Liver (tissue), 9 donors: ENCODE results near the gene HOMER1. TPM values are rescaled to one million over a fixed set of nuclear protein-coding genes. Genes with fewer than 3 reads are reported as not detected.

Experiments
- DNase-seq: peaks from one replicate; pipeline ENCODE4 v3.0.0-alpha.2; 2017; ENCODE audit warnings: low spot score
- H3K27ac ChIP-seq, 2 donors: one replicate each; pipeline ENCODE4 v1.7.0; 2013; ENCODE audit warnings: inconsistent platforms in 2 of 2, low read length in 2 of 2, control low read depth in 1 of 2, low read depth in 1 of 2, mild to moderate bottlenecking in 1 of 2
- H3K27me3 ChIP-seq, 4 donors: one replicate each; pipeline versions ENCODE4 v1.6.1 to v1.7.0; 2013; ENCODE audit warnings: low read length in 3 of 4, inconsistent platforms in 1 of 4, mild to moderate bottlenecking in 1 of 4, moderate library complexity in 1 of 4; ENCODE audit not compliant: control insufficient read depth in 4 of 4, insufficient read depth in 4 of 4
- H3K36me3 ChIP-seq, 4 donors: one replicate each; pipeline versions ENCODE4 v1.6.1 to v1.7.0; 2013; ENCODE audit warnings: low read length in 3 of 4, mild to moderate bottlenecking in 3 of 4, low read depth in 1 of 4, moderate library complexity in 1 of 4; ENCODE audit not compliant: control insufficient read depth in 4 of 4, insufficient read depth in 3 of 4
- H3K4me1 ChIP-seq, 4 donors: one replicate each; pipeline versions ENCODE4 v1.6.1 to v1.7.0; 2013; ENCODE audit warnings: low read length in 3 of 4, mild to moderate bottlenecking in 3 of 4, moderate library complexity in 1 of 4; ENCODE audit not compliant: control insufficient read depth in 4 of 4, insufficient read depth in 4 of 4
- H3K4me3 ChIP-seq, 3 donors: one replicate each; pipeline versions ENCODE4 v1.6.1 to v1.7.0; 2013; ENCODE audit warnings: low read length in 3 of 3, control low read depth in 1 of 3, low read depth in 1 of 3, mild to moderate bottlenecking in 1 of 3
- H3K9ac ChIP-seq, 2 donors: one replicate each; pipeline ENCODE4 v1.7.0; 2013; ENCODE audit warnings: low read length in 2 of 2, mild to moderate bottlenecking in 2 of 2, moderate library complexity in 2 of 2, control low read depth in 1 of 2, low read depth in 1 of 2
- H3K9me3 ChIP-seq, 4 donors: one replicate each; pipeline versions ENCODE4 v1.6.1 to v1.7.0; 2013; ENCODE audit warnings: low read length in 3 of 4; ENCODE audit not compliant: control insufficient read depth in 4 of 4
- ATF3 ChIP-seq: IDR thresholded peaks from 2 replicates; pipeline ENCODE4 v1.6.1; 2016; ENCODE audit warnings: antibody characterized with exemption
- CTCF ChIP-seq: fragments of 150-350 bp; IDR thresholded peaks from 2 replicates; pipeline ENCODE4 v1.5.1; 2017; ENCODE audit warnings: improper control_type of control experiment, low read depth, low read length; ENCODE audit not compliant: missing input control
- EGR1 ChIP-seq, 2 donors: IDR thresholded peaks; 2 replicates each; pipeline ENCODE4 v1.6.1; 2016 to 2018; ENCODE audit warnings: antibody characterized with exemption in 2 of 2, low read depth in 2 of 2
- FOXA1 ChIP-seq: IDR thresholded peaks from 2 replicates; pipeline ENCODE4 v1.6.1; 2016; ENCODE audit warnings: antibody characterized with exemption
- FOXA2 ChIP-seq: IDR thresholded peaks from 2 replicates; pipeline ENCODE4 v1.6.1; 2016; ENCODE audit warnings: antibody characterized with exemption
- GABPA ChIP-seq, 2 donors: IDR thresholded peaks in 1 of 2; conservative IDR thresholded peaks in 1 of 2; 2 replicates each; pipeline ENCODE4 v1.6.1; 2016; ENCODE audit warnings: antibody characterized with exemption in 2 of 2, mild to moderate bottlenecking in 1 of 2, moderate library complexity in 1 of 2
- HNF4A ChIP-seq, 2 donors: conservative IDR thresholded peaks; 2 replicates each; pipeline ENCODE4 v1.6.1; 2016; ENCODE audit warnings: antibody characterized with exemption in 2 of 2, mild to moderate bottlenecking in 2 of 2
- HNF4G ChIP-seq: IDR thresholded peaks from 2 replicates; pipeline ENCODE4 v1.6.1; 2016; ENCODE audit warnings: antibody characterized with exemption
- JUND ChIP-seq, 2 donors: IDR thresholded peaks; 2 replicates each; pipeline ENCODE4 v1.6.1; 2016; ENCODE audit warnings: antibody characterized with exemption in 2 of 2
- MAX ChIP-seq: IDR thresholded peaks from 2 replicates; pipeline ENCODE4 v1.6.1; 2016; ENCODE audit warnings: antibody characterized with exemption
- NR2F2 ChIP-seq: IDR thresholded peaks from 2 replicates; pipeline ENCODE4 v1.6.1; 2016; ENCODE audit warnings: antibody characterized with exemption
- RAD21 ChIP-seq, 2 donors: IDR thresholded peaks; 2 replicates each; pipeline ENCODE4 v1.6.1; 2016; ENCODE audit warnings: antibody characterized with exemption in 2 of 2, mild to moderate bottlenecking in 2 of 2
- REST ChIP-seq: IDR thresholded peaks from 2 replicates; pipeline ENCODE4 v1.6.1; 2016; ENCODE audit warnings: antibody characterized with exemption, mild to moderate bottlenecking
- RXRA ChIP-seq, 2 donors: IDR thresholded peaks; 2 replicates each; pipeline ENCODE4 v1.6.1; 2017 to 2018; ENCODE audit warnings: antibody characterized with exemption in 2 of 2, mild to moderate bottlenecking in 1 of 2
- SP1 ChIP-seq: IDR thresholded peaks from 2 replicates; pipeline ENCODE4 v1.6.1; 2018; ENCODE audit warnings: antibody characterized with exemption, mild to moderate bottlenecking
- TAF1 ChIP-seq: conservative IDR thresholded peaks from 2 replicates; pipeline ENCODE4 v1.6.1; 2016; ENCODE audit warnings: antibody characterized with exemption, mild to moderate bottlenecking
- YY1 ChIP-seq: IDR thresholded peaks from 2 replicates; pipeline ENCODE4 v1.6.1; 2016; ENCODE audit warnings: antibody characterized with exemption, mild to moderate bottlenecking
- ZBTB33 ChIP-seq: IDR thresholded peaks from 2 replicates; pipeline ENCODE4 v1.6.1; 2016; ENCODE audit warnings: antibody characterized with exemption
- WGBS: extraction: QIAGEN DNeasy Blood & Tissue Kit; methylation state at CpG from one replicate; pipeline ENCODE4 v1.1.7; 2013; 5-methylcytosine and 5-hydroxymethylcytosine counted together
- polyA plus RNA-seq, 2 donors: library from polyadenylated mRNA; stranded (reverse) in 1 of 2; unstranded in 1 of 2; fragments of 200-250 nt in 1 of 2; fragments of >200 nt in 1 of 2; fragmentation: Nextera tagmentation in 1 of 2; extraction: Ambion mirVana in 1 of 2; gene quantifications; one replicate each; pipeline versions ENCODE4 v1.2.1 to v1.2.3, GENCODE V29; 2013 to 2015
- total RNA-seq, 2 donors: library from RNA; depleted of rRNA; stranded (reverse); fragments of >200 nt; gene quantifications; one replicate each; pipeline ENCODE4 v1.2.3, GENCODE V29; 2014
- donor health status: healthy.
- donor health status: healthy.
- donor health status: healthy.
- donor health status: healthy.
- donor health status: healthy.

Gene HOMER1
- total and polyA plus RNA-seq, 4 donors: 0.33 to 8.7 (median 1.2) TPM

GRCh38 chr5:79512049-79512448, 1.9 kb downstream of the HOMER1 start (continued):
- TF ChIP-seq GABPA (IDR thresholded peaks at IDR 0.05 in 1 of 2, conservative IDR thresholded peaks at IDR 0.05 in 1 of 2) (no peak), REST (no peak), EGR1 (IDR thresholded peaks at IDR 0.05; ENCODE audit: low read depth in 2 of 2) (no peak), MAX (no peak), FOXA1 (no peak)

- Histone ChIP-seq H3K36me3 (no peaks in the 10 kb centered on the region), H3K4me3 (no peak overlapping the region), H3K4me1 (peaks cover 4 to 18% (median 10%) of the 10 kb centered on the region in 4 donors), H3K9me3 (no peaks in the 10 kb centered on the region), H3K27me3 (peaks cover 0 to 9% (median 1%) of the 10 kb centered on the region in 4 donors), H3K27ac (no peak overlapping the region), H3K9ac (no peak overlapping the region)
- DNase-seq: no peak
- no peak for TF ChIP-seq YY1
- no peak for TF ChIP-seq HNF4G
- no peak for TF ChIP-seq RXRA (IDR thresholded peaks at IDR 0.05)
- no peak for TF ChIP-seq JUND (IDR thresholded peaks at IDR 0.05)
- no peak for TF ChIP-seq RAD21 (IDR thresholded peaks at IDR 0.05)
- TF ChIP-seq NR2F2: no peak
- TF ChIP-seq HNF4A (conservative IDR thresholded peaks at IDR 0.05): no peak
- TF ChIP-seq MAX: no peak
- TF ChIP-seq FOXA1: no peak
- TF ChIP-seq SP1: no peak
- no peak for TF ChIP-seq TAF1
- no peak for TF ChIP-seq EGR1 (IDR thresholded peaks at IDR 0.05; ENCODE audit: low read depth in 2 of 2)
- no peak for TF ChIP-seq CTCF
- no peak for TF ChIP-seq REST
- TF ChIP-seq FOXA2: no peak
- TF ChIP-seq GABPA (IDR thresholded peaks at IDR 0.05 in 1 of 2, conservative IDR thresholded peaks at IDR 0.05 in 1 of 2): no peak
- TF ChIP-seq ATF3: no peak
- no peak for TF ChIP-seq ZBTB33
- 97% methylated on average over 6 of the region's 6 CpGs for WGBS
These were observed 3.3 kb downstream of the HOMER1 start for GRCh38 chr5:79510638-79511037.
